Fibroblast of skin of left biceps (primary cell): Measurements from ENCODE around the gene PDXP.

Experiments
- DNase-seq, 2 experiments: peaks; one replicate each; pipeline ENCODE4 v3.0.0-alpha.2; 2013; ENCODE audit warnings: low read depth in 2 of 2

Gene PDXP

GRCh38 chr22:37697538-37697835 lies 39.0 kb downstream of the PDXP start:
- no peak for DNase-seq

- no peak for DNase-seq
Observed at GRCh38 chr22:37701141-37701786, 42.7 kb downstream of the PDXP start.

GRCh38 chr22:37703906-37704305 lies 45.4 kb downstream of the PDXP start:
- no peak for DNase-seq

- DNase-seq: no peak
Observed at GRCh38 chr22:37704645-37705044, 46.1 kb downstream of the PDXP start.

GRCh38 chr22:37705205-37705604 lies 46.7 kb downstream of the PDXP start:
- no peak for DNase-seq

- DNase-seq: no peak
Observed at GRCh38 chr22:37708580-37709444, 50.3 kb downstream of the PDXP start.

- no peak for DNase-seq
Observed at GRCh38 chr22:37709445-37709765, 50.9 kb downstream of the PDXP start.

- DNase-seq: no peak
Observed at GRCh38 chr22:37710675-37711074, 52.2 kb downstream of the PDXP start.

- no peak for DNase-seq
Observed at GRCh38 chr22:37711490-37711889, 53.0 kb downstream of the PDXP start.

GRCh38 chr22:37713761-37714160 lies 55.2 kb downstream of the PDXP start:
- DNase-seq: no peak

- no peak for DNase-seq
Observed at GRCh38 chr22:37714634-37715033, 56.1 kb downstream of the PDXP start.

- DNase-seq: no peak
Observed at GRCh38 chr22:37715760-37716159, 57.2 kb downstream of the PDXP start.
